WTC11 (cell line): ENCODE measurements around the gene ICAM3.

ENCODE experiments used
- FOXJ3 ChIP-seq: sonication (generic); formaldehyde crosslinking; IDR thresholded peaks from 2 replicates; pipeline ENCODE4 v1.9.0; 2021; ENCODE audit warnings: missing genetic modification reagents, mild to moderate bottlenecking, borderline replicate concordance
- FOXK1 ChIP-seq: sonication (generic); formaldehyde crosslinking; IDR thresholded peaks from 2 replicates; pipeline ENCODE4 v1.8.0; 2022; ENCODE audit warnings: mild to moderate bottlenecking, moderate library complexity, missing genetic modification reagents
- KAT7 ChIP-seq: sonication (generic); formaldehyde crosslinking; IDR thresholded peaks from 2 replicates; pipeline ENCODE4 v1.8.1; 2023; ENCODE audit warnings: missing genetic modification reagents, mild to moderate bottlenecking, borderline replicate concordance
- NR3C1 ChIP-seq: sonication (generic); formaldehyde crosslinking; conservative IDR thresholded peaks from 2 replicates; pipeline ENCODE4 v1.8.1; 2023; ENCODE audit warnings: low read depth, mild to moderate bottlenecking, missing genetic modification reagents
- RELA ChIP-seq: sonication (generic); formaldehyde crosslinking; IDR thresholded peaks from 2 replicates; pipeline ENCODE4 v1.8.1; 2022; ENCODE audit warnings: missing genetic modification reagents, mild to moderate bottlenecking, borderline replicate concordance
- SMAD3 ChIP-seq: sonication (generic); formaldehyde crosslinking; IDR thresholded peaks from 2 replicates; pipeline ENCODE4 v1.8.0; 2022; ENCODE audit warnings: missing genetic modification reagents, mild to moderate bottlenecking, borderline replicate concordance
- SMAD4 ChIP-seq: sonication (generic); formaldehyde crosslinking; IDR thresholded peaks from 2 replicates; pipeline ENCODE4 v1.8.0; 2022; ENCODE audit warnings: mild to moderate bottlenecking, missing genetic modification reagents
- SP1 ChIP-seq: sonication (generic); formaldehyde crosslinking; conservative IDR thresholded peaks from 2 replicates; pipeline ENCODE4 v1.8.1; 2022; ENCODE audit warnings: missing genetic modification reagents
- ZNF263 ChIP-seq: sonication (generic); formaldehyde crosslinking; IDR thresholded peaks from 2 replicates; pipeline ENCODE4 v1.8.1; 2022; ENCODE audit warnings: low read depth, mild to moderate bottlenecking, moderate library complexity, missing genetic modification reagents
- ZNF317 ChIP-seq: sonication (generic); formaldehyde crosslinking; IDR thresholded peaks from 2 replicates; pipeline ENCODE4 v1.8.1; 2023; ENCODE audit warnings: low read depth, mild to moderate bottlenecking, moderate library complexity, missing genetic modification reagents, borderline replicate concordance
- TF ChIP-seq, protein P1 (sequence below): fragments of 200-600 bp; IDR thresholded peaks from 2 replicates; pipeline ENCODE4 v1.8.0; 2022; ENCODE audit warnings: antibody characterized with exemption
- TF ChIP-seq, protein P2 (sequence below): sonication (generic); formaldehyde crosslinking; IDR thresholded peaks from 2 replicates; pipeline ENCODE4 v1.8.0; 2022; ENCODE audit warnings: mild to moderate bottlenecking, missing genetic modification reagents
- TF ChIP-seq, protein P3 (sequence below): sonication (generic); formaldehyde crosslinking; IDR thresholded peaks from 2 replicates; pipeline ENCODE4 v1.8.0; 2022; ENCODE audit warnings: mild to moderate bottlenecking, missing genetic modification reagents
- TF ChIP-seq, protein P4 (sequence below): sonication (generic); formaldehyde crosslinking; conservative IDR thresholded peaks from 2 replicates; pipeline ENCODE4 v1.8.1; 2023; ENCODE audit warnings: mild to moderate bottlenecking, low read depth, missing genetic modification reagents, moderate library complexity

DNA sequence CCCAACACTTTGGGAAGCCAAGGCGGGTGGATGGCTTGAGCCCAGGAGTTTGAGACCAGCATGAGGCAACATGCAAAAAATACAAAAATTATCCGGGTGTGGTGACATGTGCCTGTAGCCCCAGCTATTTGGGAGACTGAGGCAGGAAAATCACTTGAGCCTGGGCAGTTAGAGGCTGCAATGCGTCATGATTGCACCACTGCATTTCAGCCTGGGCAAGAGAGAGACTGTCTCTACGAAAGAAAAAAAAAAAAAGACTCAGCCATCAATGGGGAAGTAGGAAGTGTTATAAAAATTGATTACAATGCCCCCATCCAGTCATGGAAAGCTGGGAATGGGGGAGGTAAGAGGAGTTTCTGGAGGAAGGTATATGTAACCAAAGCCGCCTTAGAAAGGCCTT lies 35.5 kb upstream of the ICAM3 start:
- no peak for TF ChIP-seq ZNF263 (CRISPR knock-in tag)
- TF ChIP-seq FOXK1 (CRISPR knock-in tag): no peak
- TF ChIP-seq, protein P1, sequence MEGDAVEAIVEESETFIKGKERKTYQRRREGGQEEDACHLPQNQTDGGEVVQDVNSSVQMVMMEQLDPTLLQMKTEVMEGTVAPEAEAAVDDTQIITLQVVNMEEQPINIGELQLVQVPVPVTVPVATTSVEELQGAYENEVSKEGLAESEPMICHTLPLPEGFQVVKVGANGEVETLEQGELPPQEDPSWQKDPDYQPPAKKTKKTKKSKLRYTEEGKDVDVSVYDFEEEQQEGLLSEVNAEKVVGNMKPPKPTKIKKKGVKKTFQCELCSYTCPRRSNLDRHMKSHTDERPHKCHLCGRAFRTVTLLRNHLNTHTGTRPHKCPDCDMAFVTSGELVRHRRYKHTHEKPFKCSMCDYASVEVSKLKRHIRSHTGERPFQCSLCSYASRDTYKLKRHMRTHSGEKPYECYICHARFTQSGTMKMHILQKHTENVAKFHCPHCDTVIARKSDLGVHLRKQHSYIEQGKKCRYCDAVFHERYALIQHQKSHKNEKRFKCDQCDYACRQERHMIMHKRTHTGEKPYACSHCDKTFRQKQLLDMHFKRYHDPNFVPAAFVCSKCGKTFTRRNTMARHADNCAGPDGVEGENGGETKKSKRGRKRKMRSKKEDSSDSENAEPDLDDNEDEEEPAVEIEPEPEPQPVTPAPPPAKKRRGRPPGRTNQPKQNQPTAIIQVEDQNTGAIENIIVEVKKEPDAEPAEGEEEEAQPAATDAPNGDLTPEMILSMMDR: no peak
- no peak for TF ChIP-seq SMAD3
- TF ChIP-seq, protein P2, sequence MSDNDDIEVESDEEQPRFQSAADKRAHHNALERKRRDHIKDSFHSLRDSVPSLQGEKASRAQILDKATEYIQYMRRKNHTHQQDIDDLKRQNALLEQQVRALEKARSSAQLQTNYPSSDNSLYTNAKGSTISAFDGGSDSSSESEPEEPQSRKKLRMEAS (CRISPR knock-in tag): no peak
- no peak for TF ChIP-seq RELA (CRISPR knock-in tag)
- no peak for TF ChIP-seq SMAD4
- TF ChIP-seq NR3C1 (CRISPR knock-in tag): no peak
- TF ChIP-seq SP1: no peak
- TF ChIP-seq KAT7 (CRISPR knock-in tag): no peak
- no peak for TF ChIP-seq ZNF317 (CRISPR knock-in tag)
- TF ChIP-seq, protein P3, sequence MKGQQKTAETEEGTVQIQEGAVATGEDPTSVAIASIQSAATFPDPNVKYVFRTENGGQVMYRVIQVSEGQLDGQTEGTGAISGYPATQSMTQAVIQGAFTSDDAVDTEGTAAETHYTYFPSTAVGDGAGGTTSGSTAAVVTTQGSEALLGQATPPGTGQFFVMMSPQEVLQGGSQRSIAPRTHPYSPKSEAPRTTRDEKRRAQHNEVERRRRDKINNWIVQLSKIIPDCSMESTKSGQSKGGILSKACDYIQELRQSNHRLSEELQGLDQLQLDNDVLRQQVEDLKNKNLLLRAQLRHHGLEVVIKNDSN (CRISPR knock-in tag): no peak
- TF ChIP-seq, protein P4, sequence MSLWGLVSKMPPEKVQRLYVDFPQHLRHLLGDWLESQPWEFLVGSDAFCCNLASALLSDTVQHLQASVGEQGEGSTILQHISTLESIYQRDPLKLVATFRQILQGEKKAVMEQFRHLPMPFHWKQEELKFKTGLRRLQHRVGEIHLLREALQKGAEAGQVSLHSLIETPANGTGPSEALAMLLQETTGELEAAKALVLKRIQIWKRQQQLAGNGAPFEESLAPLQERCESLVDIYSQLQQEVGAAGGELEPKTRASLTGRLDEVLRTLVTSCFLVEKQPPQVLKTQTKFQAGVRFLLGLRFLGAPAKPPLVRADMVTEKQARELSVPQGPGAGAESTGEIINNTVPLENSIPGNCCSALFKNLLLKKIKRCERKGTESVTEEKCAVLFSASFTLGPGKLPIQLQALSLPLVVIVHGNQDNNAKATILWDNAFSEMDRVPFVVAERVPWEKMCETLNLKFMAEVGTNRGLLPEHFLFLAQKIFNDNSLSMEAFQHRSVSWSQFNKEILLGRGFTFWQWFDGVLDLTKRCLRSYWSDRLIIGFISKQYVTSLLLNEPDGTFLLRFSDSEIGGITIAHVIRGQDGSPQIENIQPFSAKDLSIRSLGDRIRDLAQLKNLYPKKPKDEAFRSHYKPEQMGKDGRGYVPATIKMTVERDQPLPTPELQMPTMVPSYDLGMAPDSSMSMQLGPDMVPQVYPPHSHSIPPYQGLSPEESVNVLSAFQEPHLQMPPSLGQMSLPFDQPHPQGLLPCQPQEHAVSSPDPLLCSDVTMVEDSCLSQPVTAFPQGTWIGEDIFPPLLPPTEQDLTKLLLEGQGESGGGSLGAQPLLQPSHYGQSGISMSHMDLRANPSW (CRISPR knock-in tag): no peak
- TF ChIP-seq FOXJ3 (CRISPR knock-in tag): no peak
